ENCODE data around the gene ZNF446. TPM values are rescaled to one million over a fixed set of nuclear protein-coding genes. Genes with fewer than 3 reads are reported as not detected.

Gene ZNF446
- total RNA-seq, 1 donor from 2014 or later, result 6.0 TPM

DNA sequence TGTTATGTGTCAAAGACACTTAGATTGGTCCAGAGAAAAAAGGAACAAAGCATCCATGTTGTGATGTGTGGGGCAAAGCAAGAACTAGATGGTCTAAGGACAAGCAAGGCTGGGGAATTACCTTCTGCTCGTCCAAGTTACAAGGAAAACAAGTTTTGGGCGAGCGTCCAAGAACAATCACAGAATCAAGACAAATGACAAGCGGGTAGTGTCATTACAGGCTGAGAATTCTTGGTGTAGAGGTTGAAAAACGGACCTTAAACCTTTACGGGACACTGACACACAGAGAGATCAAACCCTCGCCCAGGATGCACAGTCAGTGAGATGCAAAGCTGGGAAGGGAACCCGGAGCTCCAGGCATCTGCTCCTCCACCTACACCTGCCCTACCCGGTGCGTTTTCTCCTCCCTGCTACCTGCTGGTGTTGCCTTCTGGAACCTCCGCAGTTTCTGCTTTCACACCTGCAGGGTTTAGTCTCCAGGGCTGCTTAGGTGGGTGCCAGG, 25.2 kb upstream of the ZNF446 start:
- Histone ChIP-seq H3K9me3 (ENCODE audit: insufficient read depth, low read depth, low read length) (peaks cover 5% of the 10 kb centered on the region), H3K4me2 (ENCODE audit: low read length) (peak overlapping the region; percentile 93), H3K27ac (ENCODE audit: low read depth, low read length) (no peak overlapping the region), H3K4me1 (ENCODE audit: insufficient read depth, low read length) (peaks cover 6% of the 10 kb centered on the region), H3K79me2 (ENCODE audit: insufficient read depth, low read length) (no peaks in the 10 kb centered on the region), H3K27me3 (ENCODE audit: insufficient read depth, low read length) (no peaks in the 10 kb centered on the region), H3K36me3 (ENCODE audit: insufficient read depth, low read length) (no peaks in the 10 kb centered on the region), H3K4me3 (ENCODE audit: insufficient read depth, low read depth, low read length) (peak overlapping the region; percentile 74), H2AFZ (ENCODE audit: low read depth, low read length) (peak overlapping the region; percentile 92), H3K9ac (ENCODE audit: low read length) (peak overlapping the region; percentile 78), H4K20me1 (ENCODE audit: insufficient read depth, low read length) (no peaks in the 10 kb centered on the region)
- H3K36me3 Mint-ChIP-seq (ENCODE audit: low read depth, unreplicated experiment), result peaks cover 2% of the 10 kb centered on the region
- DNase-seq (ENCODE audit: low read depth) (no peak), FAIRE-seq (no peak)
- H3K4me1 Mint-ChIP-seq (ENCODE audit: low read depth, unreplicated experiment), result peaks cover 2% of the 10 kb centered on the region
- H3K27me3 Mint-ChIP-seq (ENCODE audit: low read depth, unreplicated experiment), result peaks cover 18% of the 10 kb centered on the region
- TF ChIP-seq CTCF (IDR thresholded peaks at IDR 0.05; ENCODE audit: insufficient read depth, low read depth, low read length), result no peak
- no peak for TF ChIP-seq EZH2 (IDR thresholded peaks at IDR 0.05; ENCODE audit: insufficient read depth, low read length)
- peaks cover 15% of the 10 kb centered on the region for H3K9me3 Mint-ChIP-seq (ENCODE audit: unreplicated experiment)
- no peak overlapping the region for H3K27ac Mint-ChIP-seq (ENCODE audit: unreplicated experiment)
- peak overlapping the region; percentile 79 for H3K4me3 Mint-ChIP-seq (ENCODE audit: unreplicated experiment)

DNA sequence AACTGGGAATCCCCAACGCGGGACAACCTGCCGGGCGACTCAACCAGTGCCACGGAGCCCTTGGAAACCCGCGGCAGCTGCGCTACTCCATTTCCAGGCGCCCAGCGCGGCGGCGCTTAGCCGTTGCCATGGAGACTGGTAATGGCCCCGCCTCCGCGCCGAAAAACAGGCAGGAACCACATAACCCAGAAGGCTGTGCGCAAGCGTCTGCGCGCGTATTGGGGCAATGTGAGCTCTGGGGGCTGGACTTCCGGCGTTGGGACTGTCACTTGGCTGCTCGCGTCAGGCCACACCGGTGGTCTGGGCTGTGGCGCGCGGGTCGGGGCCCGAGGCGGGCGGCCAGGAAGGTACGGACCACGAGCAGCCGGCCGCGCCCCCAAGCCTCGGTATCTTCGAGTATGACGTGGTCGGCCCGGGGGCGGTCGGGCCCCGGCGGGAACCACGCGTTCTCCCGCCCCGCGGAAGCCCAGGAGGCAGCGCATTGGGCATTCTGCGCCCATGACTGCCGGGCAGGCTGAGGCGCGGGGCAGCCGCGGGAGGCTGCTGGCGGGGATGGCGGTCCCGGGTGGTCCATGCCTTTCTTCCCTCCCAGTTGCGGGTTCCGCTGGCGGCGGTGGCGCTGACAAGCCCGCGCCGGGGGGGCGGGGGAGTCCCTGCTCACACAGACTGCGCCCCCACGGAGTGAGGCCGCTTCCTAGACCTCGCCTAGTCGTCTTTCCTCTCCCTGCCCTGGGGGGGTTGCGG, 24.6 kb upstream of the ZNF446 start, which contains the start of gene ZNF324B:
Gene ZNF324B, plus strand, starts transcription at position 265 of the 744 bp plus-strand sequence. CDS start 2,080 bp downstream, outside the sequence.
- TF ChIP-seq EZH2 (IDR thresholded peaks at IDR 0.05; ENCODE audit: insufficient read depth, low read length), result no peak
- TF ChIP-seq CTCF (IDR thresholded peaks at IDR 0.05; ENCODE audit: insufficient read depth, low read depth, low read length), result no peak
- no peaks in the 10 kb centered on the region for H3K79me2 ChIP-seq (ENCODE audit: insufficient read depth, low read length)
- Mint-ChIP-seq H3K27ac (ENCODE audit: unreplicated experiment) (peak within 1 kb of the TSS; percentile 29), H3K4me1 (ENCODE audit: low read depth, unreplicated experiment) (peaks cover 2% of the 10 kb centered on the region), H3K27me3 (ENCODE audit: low read depth, unreplicated experiment) (peaks cover 14% of the 10 kb centered on the region), H3K9me3 (ENCODE audit: unreplicated experiment) (peaks cover 12% of the 10 kb centered on the region), H3K36me3 (ENCODE audit: low read depth, unreplicated experiment) (peaks cover 5% of the 10 kb centered on the region), H3K4me3 (ENCODE audit: unreplicated experiment) (peak within 1 kb of the TSS; percentile 84)
- H3K4me2 ChIP-seq (ENCODE audit: low read length), result peak within 1 kb of the TSS; percentile 93
- peak within 1 kb of the TSS; percentile 74 for H3K4me3 ChIP-seq (ENCODE audit: insufficient read depth, low read depth, low read length)
- H2AFZ ChIP-seq (ENCODE audit: low read depth, low read length), result peak within 1 kb of the TSS; percentile 92
- peak within 1 kb of the TSS; percentile 78 for H3K9ac ChIP-seq (ENCODE audit: low read length)
- FAIRE-seq, result no peak
- H3K36me3 ChIP-seq (ENCODE audit: insufficient read depth, low read length), result peaks cover 1% of the 10 kb centered on the region
- DNase-seq (ENCODE audit: low read depth), result peak; percentile 88
- H3K27me3 ChIP-seq (ENCODE audit: insufficient read depth, low read length), result no peaks in the 10 kb centered on the region
- peaks cover 5% of the 10 kb centered on the region for H3K9me3 ChIP-seq (ENCODE audit: insufficient read depth, low read depth, low read length)
- no peak within 1 kb of the TSS for H3K27ac ChIP-seq (ENCODE audit: low read depth, low read length)
- no peaks in the 10 kb centered on the region for H4K20me1 ChIP-seq (ENCODE audit: insufficient read depth, low read length)
- H3K4me1 ChIP-seq (ENCODE audit: insufficient read depth, low read length), result peaks cover 6% of the 10 kb centered on the region

- H3K4me1 ChIP-seq (ENCODE audit: insufficient read depth, low read length), result peaks cover 6% of the 10 kb centered on the region
- H4K20me1 ChIP-seq (ENCODE audit: insufficient read depth, low read length), result no peaks in the 10 kb centered on the region
- peaks cover 20% of the 10 kb centered on the region for H3K36me3 Mint-ChIP-seq (ENCODE audit: low read depth, unreplicated experiment)
- TF ChIP-seq CTCF (IDR thresholded peaks at IDR 0.05; ENCODE audit: insufficient read depth, low read depth, low read length) (no peak), EZH2 (IDR thresholded peaks at IDR 0.05; ENCODE audit: insufficient read depth, low read length) (no peak)
- H2AFZ ChIP-seq (ENCODE audit: low read depth, low read length), result no peak overlapping the region
- no peak overlapping the region for H3K27ac Mint-ChIP-seq (ENCODE audit: unreplicated experiment)
- peaks cover 2% of the 10 kb centered on the region for H3K4me1 Mint-ChIP-seq (ENCODE audit: low read depth, unreplicated experiment)
- no peak overlapping the region for H3K4me3 Mint-ChIP-seq (ENCODE audit: unreplicated experiment)
- peaks cover 5% of the 10 kb centered on the region for H3K9me3 ChIP-seq (ENCODE audit: insufficient read depth, low read depth, low read length)
- no peak overlapping the region for H3K4me3 ChIP-seq (ENCODE audit: insufficient read depth, low read depth, low read length)
- no peaks in the 10 kb centered on the region for H3K79me2 ChIP-seq (ENCODE audit: insufficient read depth, low read length)
- peaks cover 3% of the 10 kb centered on the region for H3K36me3 ChIP-seq (ENCODE audit: insufficient read depth, low read length)
- no peak overlapping the region for H3K4me2 ChIP-seq (ENCODE audit: low read length)
- FAIRE-seq (no peak), DNase-seq (ENCODE audit: low read depth) (no peak)
- peaks cover 4% of the 10 kb centered on the region for H3K27me3 Mint-ChIP-seq (ENCODE audit: low read depth, unreplicated experiment)
- H3K27me3 ChIP-seq (ENCODE audit: insufficient read depth, low read length), result no peaks in the 10 kb centered on the region
- H3K9ac ChIP-seq (ENCODE audit: low read length), result no peak overlapping the region
- H3K27ac ChIP-seq (ENCODE audit: low read depth, low read length), result no peak overlapping the region
- peaks cover 5% of the 10 kb centered on the region for H3K9me3 Mint-ChIP-seq (ENCODE audit: unreplicated experiment)
Measured at GRCh38 chr19:58453743-58454142, 22.4 kb upstream of the ZNF446 start.

Measured in astrocyte (in vitro differentiated cells and primary cell).